ENCODE results near the gene TMOD4.
A peak's percentile ranks its signal among the peaks of the same experiment; 100 is the strongest.

Gene TMOD4

DNA sequence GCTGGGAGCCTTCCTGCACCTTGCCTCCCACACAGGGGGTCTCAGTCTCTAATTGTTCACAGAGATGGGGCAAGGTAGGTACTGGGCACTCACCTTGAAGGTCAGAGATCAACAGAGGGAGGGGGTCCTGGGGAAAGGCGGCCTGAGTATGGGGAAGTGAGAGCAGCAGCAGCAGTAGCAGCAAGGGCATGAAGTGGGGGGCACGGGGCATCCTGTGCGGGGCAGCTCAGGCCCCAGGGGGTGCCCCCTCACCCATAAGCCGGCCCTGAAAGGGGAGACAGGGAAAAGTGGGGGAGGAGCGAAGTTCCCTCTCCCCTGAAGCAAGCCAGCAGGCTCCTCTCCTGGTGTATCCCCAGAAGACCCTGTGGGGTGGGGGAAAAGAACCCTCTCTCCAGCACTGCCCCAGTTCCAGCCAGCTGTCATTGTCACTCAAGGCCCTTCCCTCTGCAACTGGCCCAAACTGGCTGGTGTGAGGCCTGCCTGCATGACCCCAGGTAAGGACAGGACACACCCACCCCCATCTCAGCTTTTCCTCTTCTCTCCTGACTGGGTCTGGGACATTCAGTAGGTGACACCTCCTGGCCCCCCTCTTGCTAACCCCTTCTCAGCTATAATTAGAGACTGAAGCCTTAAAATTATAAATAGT lies 33.2 kb downstream of the TMOD4 start:
- DNase-seq (ENCODE audit: low read depth) = no peak

DNA sequence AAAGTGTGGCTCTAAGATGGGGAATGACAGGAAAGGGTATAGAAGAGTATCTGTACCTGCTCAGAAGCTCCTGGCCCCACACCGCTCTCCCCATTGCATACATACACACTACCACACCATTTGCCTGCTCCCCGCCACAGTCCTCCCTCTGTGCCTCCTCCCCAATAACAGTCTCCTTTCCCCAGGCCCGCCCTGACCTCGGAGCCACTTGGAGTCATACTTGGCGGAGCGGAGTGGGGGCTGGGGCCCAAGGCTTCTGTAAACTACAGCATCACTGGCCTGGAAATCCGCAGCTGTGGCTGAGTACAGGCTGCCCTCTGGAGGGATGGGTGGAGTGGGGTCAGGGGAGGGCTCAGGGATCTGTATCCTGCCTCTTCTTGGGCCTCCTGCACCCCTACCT lies 38.0 kb downstream of the TMOD4 start:
- no peak for DNase-seq (ENCODE audit: low read depth)

DNA sequence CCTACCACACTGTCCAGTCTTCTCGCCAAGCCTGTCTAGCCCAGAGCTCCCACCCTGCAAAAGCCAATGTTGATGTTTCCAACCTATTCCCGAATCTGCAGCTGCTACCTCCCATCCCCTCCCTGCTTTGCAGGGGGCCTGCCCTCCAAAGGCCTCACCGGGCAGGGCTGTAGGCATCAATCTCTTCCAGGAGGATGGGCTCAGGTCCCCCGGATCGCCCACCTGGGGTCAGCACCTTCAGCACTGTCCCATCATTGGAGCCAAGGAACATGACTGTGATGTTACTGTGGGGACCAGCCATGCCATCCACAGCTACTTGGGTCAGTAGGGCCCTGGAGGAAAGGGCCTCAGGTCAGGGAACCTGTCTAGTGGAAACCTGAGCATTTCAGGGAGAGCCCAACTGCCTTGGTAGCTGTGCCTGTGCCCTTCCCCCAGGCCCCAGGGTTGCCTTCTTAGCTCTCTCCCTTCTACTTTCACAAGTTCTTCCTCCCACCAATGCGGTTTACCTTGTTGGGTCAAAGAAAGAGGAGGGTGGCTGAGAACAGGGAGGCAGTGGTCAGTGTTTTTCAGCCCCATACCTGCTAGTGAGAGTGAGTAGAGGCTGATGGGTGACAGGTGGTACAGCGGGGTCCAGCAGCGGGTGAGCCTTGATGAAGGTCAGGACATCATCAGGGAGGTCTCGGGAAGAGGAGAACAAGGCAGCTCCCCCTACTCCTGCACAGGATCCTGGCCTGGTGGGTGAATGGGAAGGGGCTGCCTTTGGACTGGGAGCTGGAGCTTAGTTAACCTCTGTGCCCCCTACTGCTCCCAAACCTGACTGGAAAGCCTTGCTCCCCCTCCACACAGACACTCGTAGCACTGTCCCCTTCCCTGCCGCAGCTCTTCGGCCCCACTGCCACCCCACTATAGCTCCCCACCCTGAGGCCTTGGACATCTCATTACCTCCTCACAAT lies 40.1 kb downstream of the TMOD4 start:
- no peak for DNase-seq (ENCODE audit: low read depth)

DNA sequence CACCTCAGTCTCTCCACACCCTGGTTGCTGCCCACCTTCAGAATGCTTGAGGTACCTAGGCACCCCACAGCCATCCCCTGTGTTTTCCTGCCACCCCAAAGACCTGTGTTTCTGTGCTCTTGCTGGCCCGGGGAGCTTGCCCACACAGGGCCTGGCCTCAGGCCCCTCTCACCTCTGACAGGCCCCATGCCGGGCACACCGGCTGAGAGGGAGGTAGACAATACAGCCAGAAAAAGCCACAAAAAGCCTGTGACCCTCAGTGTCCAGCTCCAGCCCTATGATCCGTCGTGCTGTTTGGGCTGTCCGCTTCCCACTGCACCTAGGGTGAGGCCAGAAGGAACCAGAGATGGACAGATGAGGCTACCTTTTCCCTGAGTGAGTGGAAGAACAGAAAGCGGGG lies 40.8 kb downstream of the TMOD4 start:
- DNase-seq (ENCODE audit: low read depth) = no peak

DNA sequence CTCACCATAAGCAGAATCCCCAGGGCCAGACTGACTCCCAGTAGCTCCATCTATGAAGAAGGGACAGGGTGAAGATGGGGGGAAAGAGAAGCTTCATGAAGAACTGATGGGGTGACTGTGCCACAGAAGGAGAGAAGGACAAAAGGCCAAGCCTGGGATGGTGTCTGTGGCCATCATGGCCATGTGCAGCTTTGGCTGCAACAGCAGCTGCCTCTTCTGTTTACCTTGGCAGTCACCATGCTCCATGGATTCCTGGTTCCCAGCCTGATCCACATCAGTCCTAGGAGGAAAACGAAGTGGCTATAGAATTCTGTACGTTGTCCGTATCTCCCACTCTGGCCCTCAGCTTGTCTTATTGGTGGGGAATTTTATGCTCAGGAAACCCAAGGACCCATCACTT lies 41.4 kb downstream of the TMOD4 start:
- DNase-seq (ENCODE audit: low read depth) = no peak

DNA sequence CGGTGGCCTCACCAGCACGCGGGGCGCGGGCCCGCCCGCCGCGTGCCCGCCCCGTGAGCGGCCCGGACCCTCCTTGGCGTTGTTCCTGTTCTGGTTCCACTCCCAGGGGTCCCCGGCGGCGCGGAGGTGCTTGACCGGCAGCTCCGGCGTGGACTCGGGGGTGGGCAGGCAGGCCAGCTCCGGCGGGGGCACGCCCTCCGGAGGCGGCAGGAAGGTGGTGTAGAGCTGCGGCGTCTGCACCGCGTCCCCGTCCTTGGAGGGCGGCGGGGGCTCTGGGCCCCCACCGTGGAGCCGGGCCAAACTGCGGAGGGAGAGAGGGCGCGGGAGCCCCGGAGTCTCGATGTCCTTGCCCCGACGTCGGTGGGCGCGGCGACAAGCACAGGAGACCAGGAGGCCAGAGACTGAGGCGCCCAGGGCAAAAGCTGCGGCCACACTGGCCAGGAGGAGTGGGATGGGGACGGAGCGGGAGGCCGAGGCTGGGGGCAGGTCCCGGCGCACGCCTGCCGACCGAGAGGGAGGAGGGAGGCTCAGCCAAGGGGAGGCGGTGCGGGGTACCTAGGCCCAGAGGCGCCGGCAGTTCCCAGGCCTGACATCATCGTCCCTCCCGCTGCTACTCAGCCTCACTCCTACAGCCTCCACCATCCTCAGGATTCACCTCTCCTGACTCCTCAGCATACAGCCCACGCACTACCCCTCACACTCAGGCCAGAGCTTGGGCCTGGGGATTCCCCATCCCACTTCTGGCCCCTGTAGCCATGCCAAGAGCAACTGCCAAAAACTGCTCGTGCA lies 42.6 kb downstream of the TMOD4 start:
- no peak for DNase-seq (ENCODE audit: low read depth)

DNA sequence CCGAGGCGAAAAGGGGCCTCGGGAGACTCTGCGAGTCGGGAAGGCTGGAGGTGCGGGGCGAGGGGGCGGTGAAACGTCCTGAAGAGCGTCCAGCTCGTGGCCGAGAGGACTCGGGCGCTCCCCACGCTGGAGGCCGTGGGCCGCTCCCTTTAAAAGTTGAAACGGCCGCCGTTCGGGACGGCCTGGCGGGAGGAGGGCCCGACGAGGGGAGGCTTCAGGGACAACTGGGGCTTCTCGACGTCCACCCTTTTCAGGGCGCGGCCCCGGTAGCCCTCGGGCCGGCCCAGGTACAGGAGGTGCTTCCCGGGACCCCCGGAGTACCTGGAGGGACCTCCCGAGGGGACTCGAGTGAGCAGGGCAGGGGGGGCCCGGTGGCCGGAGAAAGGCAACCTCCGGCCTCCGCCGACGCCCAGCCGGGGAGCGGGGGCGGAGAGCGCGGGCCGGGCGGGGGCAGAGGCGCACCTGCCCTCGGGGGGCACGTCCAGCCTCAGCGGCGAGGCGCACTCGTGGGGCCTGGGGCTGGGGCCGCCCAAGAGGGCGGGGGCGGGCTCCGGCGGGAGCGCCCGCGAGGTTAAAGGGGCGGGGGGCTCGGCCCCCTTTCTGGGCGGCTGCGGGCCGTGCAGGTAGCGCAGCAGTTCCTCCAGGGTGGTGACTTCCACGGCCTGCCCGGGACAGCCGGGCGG lies 43.3 kb downstream of the TMOD4 start:
- no peak for DNase-seq (ENCODE audit: low read depth)

DNA sequence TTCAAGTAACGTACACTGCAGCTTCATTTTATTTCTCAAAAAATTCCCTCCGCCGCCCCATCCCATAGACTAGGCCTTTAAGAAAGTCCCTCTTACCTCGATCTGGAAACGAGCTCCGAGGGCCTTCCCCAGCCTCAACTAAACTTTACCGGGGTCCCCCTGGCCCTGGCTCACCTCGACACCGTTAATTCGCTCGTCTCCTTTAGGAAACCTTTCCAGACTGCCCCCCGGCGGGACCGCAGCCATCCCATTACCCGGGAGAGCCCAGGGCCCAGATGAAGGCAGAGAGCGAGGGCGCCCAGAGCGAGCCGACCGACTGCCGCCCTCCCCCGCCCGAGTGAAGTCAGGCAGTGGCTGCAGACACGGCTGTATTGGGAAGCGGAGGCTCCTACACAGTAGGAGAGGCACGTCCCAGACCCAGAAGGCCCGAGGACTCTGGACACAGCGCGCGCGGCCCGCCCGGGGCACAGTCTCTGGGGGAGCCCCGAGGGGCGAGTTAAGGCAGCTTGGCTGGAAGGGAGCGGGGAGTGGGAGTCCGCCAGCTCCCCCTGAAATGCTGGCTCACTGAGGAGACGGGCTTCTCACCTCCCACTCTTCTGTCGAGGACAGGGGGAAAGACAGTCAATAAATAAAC lies 44.0 kb downstream of the TMOD4 start:
- DNase-seq (ENCODE audit: low read depth) = no peak

DNA sequence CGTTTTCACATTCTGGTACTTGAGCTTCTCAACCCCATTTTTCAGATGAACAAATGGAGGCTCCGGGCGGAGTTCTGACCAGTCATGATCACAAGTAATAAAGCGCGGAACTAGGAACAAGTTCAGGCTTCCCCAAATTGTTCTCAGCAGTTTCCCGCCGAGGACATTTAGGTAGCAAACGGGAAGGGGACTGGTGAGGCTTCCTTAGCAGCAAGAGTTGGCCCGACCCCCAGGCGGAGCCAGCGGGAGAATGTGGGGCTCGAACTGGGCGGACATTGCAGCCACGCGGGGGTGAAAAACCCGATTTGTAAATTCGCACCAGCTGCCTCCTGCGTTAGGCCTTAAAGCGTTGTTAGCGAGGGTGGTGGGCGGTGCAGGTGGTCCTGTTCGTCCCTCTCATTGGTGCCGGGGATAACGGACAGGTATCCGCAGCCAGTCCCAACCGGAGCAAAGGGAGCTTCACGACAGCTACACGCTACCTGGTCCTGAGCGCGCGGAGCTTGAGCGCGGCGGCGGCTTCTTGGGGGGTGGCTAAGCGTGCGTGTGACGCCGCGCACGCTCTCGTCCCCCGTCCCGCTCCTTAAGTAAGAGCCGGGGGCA lies 44.7 kb downstream of the TMOD4 start:
- DNase-seq (ENCODE audit: low read depth) = peak; percentile 80

DNA sequence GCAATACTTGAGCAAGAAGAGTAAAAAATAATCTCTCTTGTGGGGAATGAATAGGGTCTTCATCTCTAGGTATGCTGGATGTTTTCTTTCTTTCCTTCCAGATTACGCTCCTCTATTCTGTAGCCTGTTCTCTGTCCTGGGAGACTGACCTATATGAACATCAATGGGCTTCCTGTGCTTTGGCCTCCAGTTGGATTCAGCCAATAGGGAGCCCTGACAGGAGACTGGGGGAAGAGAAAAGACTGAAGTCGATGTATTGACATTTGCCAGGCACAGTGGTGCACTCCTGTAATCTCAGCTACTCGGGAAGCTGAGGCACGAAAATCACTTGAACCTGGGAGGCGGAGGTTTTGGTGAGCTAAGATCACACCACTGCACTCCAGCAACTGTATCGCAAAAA lies 47.0 kb downstream of the TMOD4 start:
- DNase-seq (ENCODE audit: low read depth) = no peak

DNA sequence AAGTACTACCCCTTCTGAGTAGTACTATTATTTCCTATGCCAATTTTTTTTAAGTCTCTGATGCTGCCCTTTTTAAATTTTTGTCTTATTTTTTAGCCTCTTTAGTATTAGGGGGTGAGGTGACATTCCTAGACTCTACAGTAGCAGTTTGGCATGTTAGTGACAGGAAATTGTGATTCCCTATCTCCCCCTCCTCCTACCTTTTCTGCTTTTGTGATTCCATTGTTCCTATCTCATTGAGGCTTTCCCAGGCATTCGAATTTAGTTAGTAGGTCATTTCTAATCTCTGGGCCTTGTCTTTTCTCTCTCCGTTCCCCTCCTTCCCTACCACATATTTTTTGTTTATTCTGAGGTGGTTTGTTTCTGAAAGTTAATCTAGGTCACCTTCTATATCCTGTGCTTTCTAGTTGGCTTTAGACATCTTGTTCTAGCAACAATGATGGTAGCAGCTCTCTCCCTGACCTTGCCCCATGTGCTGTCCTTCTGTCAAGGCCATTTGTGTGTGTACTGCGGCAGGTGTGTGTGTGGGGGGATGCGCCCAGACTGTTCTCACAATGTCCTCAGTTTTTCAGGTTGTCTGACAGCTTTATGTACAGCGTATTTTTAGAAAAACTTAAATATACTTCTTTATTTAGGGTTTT lies 50.9 kb downstream of the TMOD4 start:
- DNase-seq (ENCODE audit: low read depth) = no peak

All from activated T-cell treated with anti-CD3 and anti-CD28 coated beads for 48 hours (primary cell).